Measurements from ENCODE around the gene EXOC6B. TPM values are rescaled to one million over a fixed set of nuclear protein-coding genes. Genes with fewer than 3 reads are reported as not detected.

The EXOC6B gene
- polyA plus RNA-seq, 5 donors, result 17.2 to 27.4 (median 26.6) TPM

Other genes starting within 250 kb of the EXOC6B start
- 1 to 10 TPM; 3.8 to 6.6 (median 6.3) TPM for gene SPR, start 61.4 kb upstream of the EXOC6B start, polyA plus RNA-seq (ENCODE audit: insufficient read depth in 1 of 5, insufficient read length in 5 of 5, low replicate concordance in 1 of 5)
- under 1 TPM in 3 of 5 donors, not detected in 2; 0.06 to 0.15 (median 0.06) TPM for gene EMX1, start 91.5 kb upstream of the EXOC6B start, polyA plus RNA-seq (ENCODE audit: insufficient read depth in 1 of 5, insufficient read length in 5 of 5, low replicate concordance in 1 of 5)
- 10 to 100 TPM; 13.7 to 17.6 (median 14.9) TPM for gene SFXN5, start 245.7 kb upstream of the EXOC6B start, polyA plus RNA-seq (ENCODE audit: insufficient read depth in 1 of 5, insufficient read length in 5 of 5, low replicate concordance in 1 of 5)